GM23338 (cell line): ENCODE data around the gene ADGRL1.

Experiments
- EZH2 ChIP-seq: fragments of 200-600 bp; sonication (generic); IDR thresholded peaks from one replicate; pipeline ENCODE4 v1.8.0; 2017; ENCODE audit warnings: antibody characterized with exemption, mild to moderate bottlenecking, low read depth; ENCODE audit not compliant: unreplicated experiment
- EZH2phosphoT487 ChIP-seq: fragments of 200-600 bp; sonication (generic); IDR thresholded peaks from one replicate; pipeline ENCODE4 v1.8.1; 2018; ENCODE audit warnings: antibody characterized with exemption; ENCODE audit not compliant: unreplicated experiment
- NANOG ChIP-seq: IDR thresholded peaks from 2 replicates; pipeline ENCODE4 v1.6.1; 2016; ENCODE audit warnings: antibody characterized with exemption, borderline replicate concordance
- POLR2AphosphoS5 ChIP-seq: IDR thresholded peaks from 2 replicates; pipeline ENCODE4 v1.6.1; 2016; ENCODE audit warnings: antibody characterized with exemption, low read depth
- TF ChIP-seq, protein P1 (sequence below), 2 experiments: fragments of 200-600 bp in 1 of 2; sonication (generic) in 1 of 2; conservative IDR thresholded peaks; 2 replicates each; pipeline versions ENCODE4 v1.5.1 to v1.6.1; 2016 to 2017; ENCODE audit warnings: antibody characterized with exemption in 2 of 2, low read depth in 2 of 2, mild to moderate bottlenecking in 2 of 2, moderate library complexity in 1 of 2
- TF ChIP-seq, protein P2 (sequence below): IDR thresholded peaks from one replicate; pipeline ENCODE4 v1.6.1; 2018; ENCODE audit warnings: antibody characterized with exemption; ENCODE audit not compliant: unreplicated experiment

DNA sequence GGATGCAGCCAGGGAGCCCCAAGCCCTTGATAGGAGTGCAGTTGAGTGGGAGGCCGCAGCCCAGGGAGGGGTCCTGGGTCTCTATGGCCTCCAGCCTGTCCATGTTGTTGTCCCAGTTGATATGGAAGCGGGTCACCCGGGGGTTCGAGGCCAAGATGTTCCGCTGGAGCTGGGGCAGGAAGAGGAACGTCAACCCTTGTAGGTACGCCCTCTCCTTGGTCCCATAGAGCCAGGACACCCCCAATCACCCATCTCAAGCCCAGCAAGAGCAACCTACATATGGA is 85.5 kb downstream of the ADGRL1 start:
- TF ChIP-seq, protein P1, sequence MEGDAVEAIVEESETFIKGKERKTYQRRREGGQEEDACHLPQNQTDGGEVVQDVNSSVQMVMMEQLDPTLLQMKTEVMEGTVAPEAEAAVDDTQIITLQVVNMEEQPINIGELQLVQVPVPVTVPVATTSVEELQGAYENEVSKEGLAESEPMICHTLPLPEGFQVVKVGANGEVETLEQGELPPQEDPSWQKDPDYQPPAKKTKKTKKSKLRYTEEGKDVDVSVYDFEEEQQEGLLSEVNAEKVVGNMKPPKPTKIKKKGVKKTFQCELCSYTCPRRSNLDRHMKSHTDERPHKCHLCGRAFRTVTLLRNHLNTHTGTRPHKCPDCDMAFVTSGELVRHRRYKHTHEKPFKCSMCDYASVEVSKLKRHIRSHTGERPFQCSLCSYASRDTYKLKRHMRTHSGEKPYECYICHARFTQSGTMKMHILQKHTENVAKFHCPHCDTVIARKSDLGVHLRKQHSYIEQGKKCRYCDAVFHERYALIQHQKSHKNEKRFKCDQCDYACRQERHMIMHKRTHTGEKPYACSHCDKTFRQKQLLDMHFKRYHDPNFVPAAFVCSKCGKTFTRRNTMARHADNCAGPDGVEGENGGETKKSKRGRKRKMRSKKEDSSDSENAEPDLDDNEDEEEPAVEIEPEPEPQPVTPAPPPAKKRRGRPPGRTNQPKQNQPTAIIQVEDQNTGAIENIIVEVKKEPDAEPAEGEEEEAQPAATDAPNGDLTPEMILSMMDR (conservative IDR thresholded peaks at IDR 0.05; ENCODE audit: low read depth in 2 of 2) = no peak
- no peak for TF ChIP-seq POLR2AphosphoS5
- no peak for TF ChIP-seq EZH2
- TF ChIP-seq NANOG = no peak
- TF ChIP-seq, protein P2, sequence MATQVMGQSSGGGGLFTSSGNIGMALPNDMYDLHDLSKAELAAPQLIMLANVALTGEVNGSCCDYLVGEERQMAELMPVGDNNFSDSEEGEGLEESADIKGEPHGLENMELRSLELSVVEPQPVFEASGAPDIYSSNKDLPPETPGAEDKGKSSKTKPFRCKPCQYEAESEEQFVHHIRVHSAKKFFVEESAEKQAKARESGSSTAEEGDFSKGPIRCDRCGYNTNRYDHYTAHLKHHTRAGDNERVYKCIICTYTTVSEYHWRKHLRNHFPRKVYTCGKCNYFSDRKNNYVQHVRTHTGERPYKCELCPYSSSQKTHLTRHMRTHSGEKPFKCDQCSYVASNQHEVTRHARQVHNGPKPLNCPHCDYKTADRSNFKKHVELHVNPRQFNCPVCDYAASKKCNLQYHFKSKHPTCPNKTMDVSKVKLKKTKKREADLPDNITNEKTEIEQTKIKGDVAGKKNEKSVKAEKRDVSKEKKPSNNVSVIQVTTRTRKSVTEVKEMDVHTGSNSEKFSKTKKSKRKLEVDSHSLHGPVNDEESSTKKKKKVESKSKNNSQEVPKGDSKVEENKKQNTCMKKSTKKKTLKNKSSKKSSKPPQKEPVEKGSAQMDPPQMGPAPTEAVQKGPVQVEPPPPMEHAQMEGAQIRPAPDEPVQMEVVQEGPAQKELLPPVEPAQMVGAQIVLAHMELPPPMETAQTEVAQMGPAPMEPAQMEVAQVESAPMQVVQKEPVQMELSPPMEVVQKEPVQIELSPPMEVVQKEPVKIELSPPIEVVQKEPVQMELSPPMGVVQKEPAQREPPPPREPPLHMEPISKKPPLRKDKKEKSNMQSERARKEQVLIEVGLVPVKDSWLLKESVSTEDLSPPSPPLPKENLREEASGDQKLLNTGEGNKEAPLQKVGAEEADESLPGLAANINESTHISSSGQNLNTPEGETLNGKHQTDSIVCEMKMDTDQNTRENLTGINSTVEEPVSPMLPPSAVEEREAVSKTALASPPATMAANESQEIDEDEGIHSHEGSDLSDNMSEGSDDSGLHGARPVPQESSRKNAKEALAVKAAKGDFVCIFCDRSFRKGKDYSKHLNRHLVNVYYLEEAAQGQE = no peak
- TF ChIP-seq EZH2phosphoT487 = no peak
